CD4-positive, alpha-beta T cell (primary cell): Measurements from ENCODE around the gene CAMK4. TPM values are rescaled to one million over a fixed set of nuclear protein-coding genes. Genes with fewer than 3 reads are reported as not detected.

Source experiments
- ATAC-seq: fragments of 200-7000 bp; cut with Tn5 transposase; one replicate; pipeline ENCODE4 v1.10.0; 2022; ENCODE audit warnings: mild to moderate bottlenecking; ENCODE audit not compliant: poor library complexity
- CTCF ChIA-PET: fragments of 350-600 bp; sonication (Branson Sonifier 250); formaldehyde crosslinking; loops from one replicate; lab custom pipeline; 2021; ENCODE audit warnings: antibody characterized with exemption, inconsistent platforms; lab: Charles Lee
- POLR2A ChIA-PET: fragments of 350-600 bp; sonication (Branson Sonifier 250); formaldehyde crosslinking; loops from one replicate; lab custom pipeline; 2021; ENCODE audit warnings: antibody characterized with exemption, inconsistent platforms; lab: Charles Lee
- DNase-seq, 14 experiments: peaks; one replicate each; pipeline ENCODE4 v3.0.0-alpha.2; 2013 to 2020; ENCODE audit warnings: mixed read lengths in 2 of 14
- H3K27ac ChIP-seq, 2 donors: one replicate each; pipeline versions ENCODE4 v1.5.1 to v1.7.0; 2013; ENCODE audit warnings: low read length in 2 of 2, low read depth in 1 of 2, mild to moderate bottlenecking in 1 of 2
- H3K27me3 ChIP-seq, 2 experiments: 1 replicate in 1 of 2; 2 replicates in 1 of 2; pipeline versions ENCODE4 v1.6.1 to v1.7.0; 2013; ENCODE audit warnings: low read length in 2 of 2, control low read depth in 1 of 2, mild to moderate bottlenecking in 1 of 2, moderate library complexity in 1 of 2; ENCODE audit not compliant: insufficient read depth in 2 of 2, control insufficient read depth in 1 of 2
- H3K36me3 ChIP-seq: one replicate; pipeline ENCODE4 v1.6.1; 2013; ENCODE audit warnings: low read length, control low read depth; ENCODE audit not compliant: insufficient read depth
- H3K4me1 ChIP-seq: one replicate; pipeline ENCODE4 v1.6.1; 2013; ENCODE audit warnings: low read length, control low read depth; ENCODE audit not compliant: insufficient read depth
- H3K4me3 ChIP-seq: one replicate; pipeline ENCODE4 v1.5.1; 2013; ENCODE audit warnings: mild to moderate bottlenecking, low read length, moderate library complexity
- H3K9me3 ChIP-seq, 2 experiments: 1 replicate in 1 of 2; 2 replicates in 1 of 2; pipeline versions ENCODE4 v1.6.1 to v1.7.0; 2013; ENCODE audit warnings: low read length in 2 of 2, mild to moderate bottlenecking in 2 of 2, control low read depth in 1 of 2, moderate library complexity in 1 of 2; ENCODE audit not compliant: control insufficient read depth in 1 of 2, insufficient read depth in 1 of 2
- H3K27ac Mint-ChIP-seq: one replicate; pipeline ENCODE4 v1.8.0; 2020; ENCODE audit warnings: mixed read lengths
- H3K27me3 Mint-ChIP-seq: one replicate; pipeline ENCODE4 v1.8.0; 2021; ENCODE audit warnings: mixed read lengths
- H3K36me3 Mint-ChIP-seq: one replicate; pipeline ENCODE4 v1.8.0; 2021; ENCODE audit warnings: low read depth, mixed read lengths
- H3K4me1 Mint-ChIP-seq: one replicate; pipeline ENCODE4 v1.8.0; 2021; ENCODE audit warnings: low read depth, mixed read lengths
- H3K4me3 Mint-ChIP-seq: one replicate; pipeline ENCODE4 v1.8.0; 2020; ENCODE audit warnings: mild to moderate bottlenecking, mixed read lengths
- H3K9me3 Mint-ChIP-seq: one replicate; pipeline ENCODE4 v1.8.0; 2020; ENCODE audit warnings: mixed read lengths
- intact Hi-C, 2 experiments: fragments of 100-400 bp; cut with DNase I in 1 of 2; cut with micrococcal nuclease in 1 of 2; formaldehyde crosslinking; loops; one replicate each; pipeline versions ENCODE4 v1.15.1 to v1.9.0; 2023 to 2025; cut with DNase I, micrococcal nuclease
- total RNA-seq, 174 experiments: library from RNA in 2 of 174; stranded (reverse) in 2 of 174; gene quantifications; one replicate each; pipeline ENCODE4 v1.2.3 and lab custom pipeline; 2021 to 2026
- TF ChIP-seq, protein P1 (sequence below): fragments of 200-600 bp; IDR thresholded peaks from one replicate; pipeline ENCODE4 v1.8.0; 2022; ENCODE audit warnings: antibody characterized with exemption, mild to moderate bottlenecking

The CAMK4 gene
- total RNA-seq, 2 experiments from 2014 or later, result 202 to 225 TPM

DNA sequence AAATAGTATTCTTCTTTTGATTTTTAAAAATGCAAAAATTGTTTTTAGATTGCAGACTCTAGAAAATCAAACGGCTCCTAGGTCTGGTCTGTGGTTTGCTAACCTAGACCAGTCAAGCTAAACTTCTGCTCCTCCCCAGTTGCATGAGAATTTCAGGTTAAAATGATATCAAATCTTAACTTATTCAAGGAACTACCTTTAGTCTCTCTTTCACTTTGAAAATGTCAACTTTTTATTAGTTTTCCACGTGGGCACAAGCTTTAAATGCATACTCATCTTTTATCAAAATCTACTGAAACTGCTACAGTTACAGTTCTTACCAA lies 8.8 kb downstream of the CAMK4 start:
- Mint-ChIP-seq H3K9me3 (no peaks in the 10 kb centered on the region), H3K4me1 (peaks cover 92% of the 10 kb centered on the region), H3K36me3 (peaks cover 27% of the 10 kb centered on the region), H3K27me3 (no peaks in the 10 kb centered on the region), H3K27ac (peak overlapping the region; percentile 90), H3K4me3 (peak overlapping the region; percentile 87)
- Histone ChIP-seq H3K27me3 (no peaks in the 10 kb centered on the region), H3K9me3 (no peaks in the 10 kb centered on the region), H3K36me3 (no peaks in the 10 kb centered on the region), H3K4me3 (peak overlapping the region; percentile 24), H3K27ac (peak overlapping the region; percentile 68 to 71), H3K4me1 (peaks cover 63% of the 10 kb centered on the region)
- intact Hi-C loops, result loop anchor here in 1 of 2 experiments (2.0 kb wide), 1 partner anchor 20 kb away; no protein-coding TSS in a partner anchor
- ATAC-seq (peak; percentile 8), DNase-seq (peak in 2 of 14 experiments; percentile 50 to 60)
- CTCF ChIA-PET, result interaction anchor here (0.8 to 1.4 kb wide), 5 partner anchors 10 to 74 kb away, joined by 3 to 6 read pairs (median 4); no protein-coding TSS in a partner anchor
- TF ChIP-seq, protein P1, sequence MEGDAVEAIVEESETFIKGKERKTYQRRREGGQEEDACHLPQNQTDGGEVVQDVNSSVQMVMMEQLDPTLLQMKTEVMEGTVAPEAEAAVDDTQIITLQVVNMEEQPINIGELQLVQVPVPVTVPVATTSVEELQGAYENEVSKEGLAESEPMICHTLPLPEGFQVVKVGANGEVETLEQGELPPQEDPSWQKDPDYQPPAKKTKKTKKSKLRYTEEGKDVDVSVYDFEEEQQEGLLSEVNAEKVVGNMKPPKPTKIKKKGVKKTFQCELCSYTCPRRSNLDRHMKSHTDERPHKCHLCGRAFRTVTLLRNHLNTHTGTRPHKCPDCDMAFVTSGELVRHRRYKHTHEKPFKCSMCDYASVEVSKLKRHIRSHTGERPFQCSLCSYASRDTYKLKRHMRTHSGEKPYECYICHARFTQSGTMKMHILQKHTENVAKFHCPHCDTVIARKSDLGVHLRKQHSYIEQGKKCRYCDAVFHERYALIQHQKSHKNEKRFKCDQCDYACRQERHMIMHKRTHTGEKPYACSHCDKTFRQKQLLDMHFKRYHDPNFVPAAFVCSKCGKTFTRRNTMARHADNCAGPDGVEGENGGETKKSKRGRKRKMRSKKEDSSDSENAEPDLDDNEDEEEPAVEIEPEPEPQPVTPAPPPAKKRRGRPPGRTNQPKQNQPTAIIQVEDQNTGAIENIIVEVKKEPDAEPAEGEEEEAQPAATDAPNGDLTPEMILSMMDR, result no peak
- POLR2A ChIA-PET, result interaction anchor here (0.7 to 12.5 kb wide), 7 partner anchors 7 to 369 kb away, joined by 3 to 196 read pairs (median 4); partner anchors contain the start of gene CAMK4

DNA sequence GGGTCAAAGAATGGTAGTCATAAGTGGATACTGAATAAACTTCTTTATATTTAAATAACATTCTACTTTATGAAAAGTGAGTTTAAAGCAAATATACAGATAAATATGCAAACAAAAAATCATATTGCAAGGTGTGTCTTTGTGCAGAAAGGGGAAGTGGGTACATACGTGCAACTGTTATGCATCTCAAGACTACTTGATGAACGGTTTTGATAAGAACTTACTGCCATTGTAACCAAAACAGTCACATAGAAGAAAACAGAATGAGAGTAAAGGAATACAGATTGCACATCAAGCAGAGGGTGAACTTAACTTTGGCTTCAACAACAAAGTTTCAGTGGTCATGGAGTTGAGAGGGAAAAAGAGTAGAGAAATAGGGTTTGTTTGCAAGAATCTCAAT lies 9.9 kb downstream of the CAMK4 start:
- ATAC-seq (peak; percentile 22), DNase-seq (peak in 3 of 14 experiments; percentile 54 to 57 (median 56))
- H3K9me3 Mint-ChIP-seq, result no peaks in the 10 kb centered on the region
- TF ChIP-seq, protein P1, result no peak
- CTCF ChIA-PET, result no interaction called here
- intact Hi-C loops, result no loop called here
- H3K4me1 Mint-ChIP-seq, result peaks cover 95% of the 10 kb centered on the region
- H3K27ac ChIP-seq, result peak overlapping the region; percentile 73 to 75
- POLR2A ChIA-PET, result interaction anchor here (1.0 to 12.5 kb wide), 3 partner anchors 8 to 40 kb away, joined by 3 to 196 read pairs (median 27); partner anchors contain the start of gene CAMK4
- no peaks in the 10 kb centered on the region for H3K27me3 ChIP-seq
- peak overlapping the region; percentile 9 for H3K4me3 ChIP-seq
- no peaks in the 10 kb centered on the region for H3K27me3 Mint-ChIP-seq
- peak overlapping the region; percentile 90 for H3K27ac Mint-ChIP-seq
- H3K9me3 ChIP-seq, result no peaks in the 10 kb centered on the region
- H3K4me3 Mint-ChIP-seq, result peak overlapping the region; percentile 80
- peaks cover 18% of the 10 kb centered on the region for H3K36me3 Mint-ChIP-seq
- H3K36me3 ChIP-seq, result no peaks in the 10 kb centered on the region
- H3K4me1 ChIP-seq, result peaks cover 65% of the 10 kb centered on the region

DNA sequence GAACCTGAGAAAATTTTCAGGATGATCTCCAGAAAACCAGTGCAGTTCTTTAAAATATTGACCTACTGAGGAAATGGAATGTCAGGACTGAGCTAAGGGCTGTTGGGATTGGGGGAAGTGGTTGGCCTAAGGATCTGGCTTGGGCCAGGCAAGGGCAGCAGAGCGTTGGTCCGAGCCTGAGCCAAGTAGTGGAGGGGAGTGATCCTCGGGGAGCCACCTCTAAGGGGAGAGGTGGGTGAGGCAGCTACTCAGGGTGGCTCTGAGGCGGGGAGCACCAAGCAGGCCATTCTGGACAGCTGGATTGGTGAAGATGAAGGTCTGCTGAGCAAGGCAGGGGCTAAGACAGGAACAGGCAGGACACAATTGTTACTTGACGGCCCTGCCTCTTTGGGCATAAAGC lies 11.5 kb downstream of the CAMK4 start:
- H3K4me3 ChIP-seq, result no peak overlapping the region
- H3K9me3 ChIP-seq, result no peaks in the 10 kb centered on the region
- Mint-ChIP-seq H3K27ac (peak overlapping the region; percentile 90), H3K4me3 (peak overlapping the region; percentile 80), H3K9me3 (no peaks in the 10 kb centered on the region), H3K27me3 (no peaks in the 10 kb centered on the region), H3K36me3 (peaks cover 5% of the 10 kb centered on the region), H3K4me1 (peaks cover 95% of the 10 kb centered on the region)
- H3K27ac ChIP-seq, result peak overlapping the region; percentile 73 to 75
- TF ChIP-seq, protein P1, result no peak
- peaks cover 2% of the 10 kb centered on the region for H3K36me3 ChIP-seq
- DNase-seq (no peak), ATAC-seq (no peak)
- peaks cover 55% of the 10 kb centered on the region for H3K4me1 ChIP-seq
- CTCF ChIA-PET, result interaction anchor here (1.5 to 5.9 kb wide), 5 partner anchors 10 to 42 kb away, joined by 4 to 42 read pairs (median 10); partner anchors contain the start of gene CAMK4
- POLR2A ChIA-PET, result interaction anchor here (1.0 to 12.5 kb wide), 8 partner anchors 9 to 45 kb away, joined by 3 to 196 read pairs (median 10); partner anchors contain the start of gene CAMK4
- intact Hi-C loops, result no loop called here
- no peaks in the 10 kb centered on the region for H3K27me3 ChIP-seq
